GM12878 (cell line): ENCODE data around the gene MIA3. TPM values are rescaled to one million over a fixed set of nuclear protein-coding genes. Genes with fewer than 3 reads are reported as not detected.

Source experiments
- ATAC-seq: fragments of 200-7000 bp; cut with Tn5 transposase; 3 replicates; pipeline ENCODE4 v1.9.1; 2020; ENCODE audit warnings: mild to moderate bottlenecking, moderate library complexity
- Bru-seq: library from RNA; stranded (reverse); fragments of 400-500 nt; gene quantifications from one replicate; lab custom pipeline; 2021; lab: Mats Ljungman, UMichigan
- BruChase-seq, 2 experiments: library from RNA; stranded (reverse); fragments of 400-500 nt; gene quantifications; one replicate each; lab custom pipeline; 2021; lab: Mats Ljungman, UMichigan
- BruUV-seq: library from RNA; stranded (reverse); fragments of 400-500 nt; replicated peaks from 2 replicates; lab custom pipeline; 2021; lab: Mats Ljungman, UMichigan
- CTCF ChIA-PET: fragments of 300-600 bp; sonication (Branson Sonifier 250); formaldehyde crosslinking; extraction: SDS; loops from one replicate; lab custom pipeline; 2021; ENCODE audit warnings: inconsistent platforms; lab: Yijun Ruan, JAX
- POLR2A ChIA-PET: fragments of 350-600 bp; formaldehyde crosslinking; extraction: SDS; loops from one replicate; lab custom pipeline; 2021; ENCODE audit warnings: inconsistent platforms; lab: Charles Lee
- RAD21 ChIA-PET: fragments of 300-600 bp; sonication (Branson Sonifier 250); formaldehyde crosslinking; loops from one replicate; lab custom pipeline; 2023; ENCODE audit warnings: antibody characterized with exemption; ENCODE audit not compliant: unreplicated experiment; lab: Charles Lee
- SMC1A ChIA-PET: fragments of 300-600 bp; sonication (Branson Sonifier 250); formaldehyde crosslinking; loops from one replicate; lab custom pipeline; 2023; ENCODE audit not compliant: unreplicated experiment, uncharacterized antibody; lab: Charles Lee
- DNase-seq: peaks from one replicate; pipeline ENCODE4 v3.0.0-alpha.2; 2011; ENCODE audit warnings: low read depth, low spot score
- FAIRE-seq: peaks from 3 replicates; lab custom pipeline; 2011; peaks lifted over from hg19 to GRCh38; lab: Jason Lieb, UNC
- H2AFZ ChIP-seq: 2 replicates; pipeline ENCODE4 v1.6.0; 2011; ENCODE audit warnings: low read depth, low read length, control low read depth; ENCODE audit not compliant: control insufficient read depth
- H3K27ac ChIP-seq: 2 replicates; pipeline ENCODE4 v1.5.1; 2011; ENCODE audit warnings: control low read depth; ENCODE audit not compliant: control insufficient read depth, insufficient read depth
- H3K27me3 ChIP-seq, 2 experiments: replicated peaks in 1 of 2; 2 replicates each; pipeline versions ENCODE4 v1.6.0 to v1.6.1; 2011; ENCODE audit warnings: low read length in 1 of 2; ENCODE audit not compliant: control insufficient read depth in 2 of 2, insufficient read depth in 2 of 2
- H3K36me3 ChIP-seq, 2 experiments: 2 replicates each; pipeline ENCODE4 v1.5.1; 2011; ENCODE audit warnings: low read length in 1 of 2; ENCODE audit not compliant: control insufficient read depth in 2 of 2, insufficient read depth in 2 of 2
- H3K4me1 ChIP-seq: 2 replicates; pipeline ENCODE4 v1.6.1; 2011; ENCODE audit warnings: mild to moderate bottlenecking, low read length, moderate library complexity, mixed read lengths; ENCODE audit not compliant: control insufficient read depth, insufficient read depth
- H3K4me2 ChIP-seq: 2 replicates; pipeline ENCODE4 v1.6.0; 2011; ENCODE audit warnings: control low read depth; ENCODE audit not compliant: control insufficient read depth, insufficient read depth
- H3K4me3 ChIP-seq: fragments of 200-600 bp; sonication (generic); 2 replicates; pipeline ENCODE4 v1.5.1; 2016
- H3K79me2 ChIP-seq: 2 replicates; pipeline ENCODE4 v1.6.0; 2011; ENCODE audit warnings: low read length; ENCODE audit not compliant: control insufficient read depth, insufficient read depth
- H3K9ac ChIP-seq: 2 replicates; pipeline ENCODE4 v1.8.0; 2011; ENCODE audit warnings: low read length, control low read depth, mixed read lengths; ENCODE audit not compliant: control insufficient read depth, insufficient read depth
- H3K9me3 ChIP-seq: replicated peaks from 3 replicates; pipeline ENCODE4 v1.5.1; 2011; ENCODE audit warnings: mild to moderate bottlenecking, low read length; ENCODE audit not compliant: control insufficient read depth, insufficient read depth
- H4K20me1 ChIP-seq: 2 replicates; pipeline ENCODE4 v1.6.0; 2011; ENCODE audit not compliant: control insufficient read depth, insufficient read depth
- EGR1 ChIP-seq, 2 experiments: IDR thresholded peaks; 1 replicate in 1 of 2; 2 replicates in 1 of 2; pipeline ENCODE4 v1.6.1; 2011 to 2012; ENCODE audit warnings: low read depth in 2 of 2, low read length in 2 of 2, borderline replicate concordance in 1 of 2, mild to moderate bottlenecking in 1 of 2, moderate library complexity in 1 of 2
- GATAD2B ChIP-seq: fragments of 450-650 bp; conservative IDR thresholded peaks from 2 replicates; pipeline ENCODE4 v1.6.1; 2017; ENCODE audit warnings: low read depth, mild to moderate bottlenecking, moderate library complexity
- KLF5 ChIP-seq: fragments of 450-650 bp; IDR thresholded peaks from 2 replicates; pipeline ENCODE4 v1.6.1; 2014; ENCODE audit warnings: mild to moderate bottlenecking; ENCODE audit not compliant: partially characterized antibody
- POLR2AphosphoS5 ChIP-seq: IDR thresholded peaks from 2 replicates; pipeline ENCODE4 v1.6.1; 2011; ENCODE audit warnings: mild to moderate bottlenecking, low read length, inconsistent platforms
- POU2F2 ChIP-seq: IDR thresholded peaks from 3 replicates; pipeline ENCODE4 v1.6.1; 2011; ENCODE audit warnings: low read depth, mild to moderate bottlenecking, low read length, borderline replicate concordance
- RAD51 ChIP-seq: fragments of 450-650 bp; IDR thresholded peaks from 2 replicates; pipeline ENCODE4 v1.6.1; 2016; ENCODE audit warnings: moderate library complexity, mild to moderate bottlenecking, inconsistent platforms
- SUPT20H ChIP-seq: IDR thresholded peaks from 2 replicates; pipeline ENCODE4 v1.6.1; 2011; ENCODE audit warnings: low read depth, mild to moderate bottlenecking, low read length, moderate library complexity, borderline replicate concordance; ENCODE audit not compliant: control insufficient read depth
- TCF12 ChIP-seq: IDR thresholded peaks from 2 replicates; pipeline ENCODE4 v1.6.1; 2011; ENCODE audit warnings: low read depth, mild to moderate bottlenecking, low read length
- ZNF207 ChIP-seq: fragments of 450-650 bp; IDR thresholded peaks from 2 replicates; pipeline ENCODE4 v1.6.1; 2014; ENCODE audit warnings: antibody characterized with exemption, mild to moderate bottlenecking, borderline replicate concordance
- WGBS: methylation state at CpG from one replicate; pipeline ENCODE4 v1.1.6; 2016; ENCODE audit warnings: low lambda C conversion rate; ENCODE audit not compliant: insufficient replicate concordance, insufficient coverage; ENCODE audit errors: missing lambda C conversion rate; 5-methylcytosine and 5-hydroxymethylcytosine counted together
- in situ Hi-C: fragments of 300-500 bp; cut with MboI; formaldehyde crosslinking; loops from 9 replicates; pipeline ENCODE4 v1.14.3; 2018; ENCODE audit warnings: mixed read lengths
- intact Hi-C: fragments of 100-400 bp; cut with micrococcal nuclease; formaldehyde crosslinking; loops from one replicate; pipeline ENCODE4 v1.14.2; 2022; ENCODE audit not compliant: unreplicated experiment
- long read RNA-seq, 2 experiments: library from polyadenylated mRNA; unstranded; transcript quantifications; one replicate each; pipeline ENCODE4 v2.0.0, GENCODE V29; 2019 to 2020
- polyA minus RNA-seq, 3 experiments: library from RNA; depleted of rRNA, polyadenylated mRNA; stranded (reverse); fragments of >200 nt; gene quantifications; 2 replicates each; pipeline ENCODE4 v1.2.3, GENCODE V29; 2011
- polyA plus RNA-seq, 11 experiments: library from polyadenylated mRNA; depleted of rRNA in 4 of 11; unstranded in 6 of 11; stranded (reverse) in 5 of 11; fragments of >200 nt; fragmentation: Nextera tagmentation in 4 of 11; fragmentation: Illumina TruSeq in 1 of 11; extraction: Ambion mirVana in 4 of 11; extraction: Trizol in 1 of 11; gene quantifications; 1 replicate in 1 of 11; 2 replicates in 10 of 11; pipeline versions ENCODE4 v1.2.1 to v1.2.3, GENCODE V29; 2011 to 2016; ENCODE audit warnings: inconsistent platforms in 2 of 11, missing spikeins in 2 of 11, low read depth in 1 of 11
- total RNA-seq, 4 experiments: library from RNA; depleted of rRNA in 3 of 4; stranded (reverse); fragments of >200 nt in 3 of 4; fragmentation: Illumina TruSeq in 1 of 4; extraction: Trizol in 1 of 4; gene quantifications; 2 replicates each; pipeline versions ENCODE4 v1.2.1 to v1.2.3, GENCODE V29; 2013 to 2021

The MIA3 gene, protein sequence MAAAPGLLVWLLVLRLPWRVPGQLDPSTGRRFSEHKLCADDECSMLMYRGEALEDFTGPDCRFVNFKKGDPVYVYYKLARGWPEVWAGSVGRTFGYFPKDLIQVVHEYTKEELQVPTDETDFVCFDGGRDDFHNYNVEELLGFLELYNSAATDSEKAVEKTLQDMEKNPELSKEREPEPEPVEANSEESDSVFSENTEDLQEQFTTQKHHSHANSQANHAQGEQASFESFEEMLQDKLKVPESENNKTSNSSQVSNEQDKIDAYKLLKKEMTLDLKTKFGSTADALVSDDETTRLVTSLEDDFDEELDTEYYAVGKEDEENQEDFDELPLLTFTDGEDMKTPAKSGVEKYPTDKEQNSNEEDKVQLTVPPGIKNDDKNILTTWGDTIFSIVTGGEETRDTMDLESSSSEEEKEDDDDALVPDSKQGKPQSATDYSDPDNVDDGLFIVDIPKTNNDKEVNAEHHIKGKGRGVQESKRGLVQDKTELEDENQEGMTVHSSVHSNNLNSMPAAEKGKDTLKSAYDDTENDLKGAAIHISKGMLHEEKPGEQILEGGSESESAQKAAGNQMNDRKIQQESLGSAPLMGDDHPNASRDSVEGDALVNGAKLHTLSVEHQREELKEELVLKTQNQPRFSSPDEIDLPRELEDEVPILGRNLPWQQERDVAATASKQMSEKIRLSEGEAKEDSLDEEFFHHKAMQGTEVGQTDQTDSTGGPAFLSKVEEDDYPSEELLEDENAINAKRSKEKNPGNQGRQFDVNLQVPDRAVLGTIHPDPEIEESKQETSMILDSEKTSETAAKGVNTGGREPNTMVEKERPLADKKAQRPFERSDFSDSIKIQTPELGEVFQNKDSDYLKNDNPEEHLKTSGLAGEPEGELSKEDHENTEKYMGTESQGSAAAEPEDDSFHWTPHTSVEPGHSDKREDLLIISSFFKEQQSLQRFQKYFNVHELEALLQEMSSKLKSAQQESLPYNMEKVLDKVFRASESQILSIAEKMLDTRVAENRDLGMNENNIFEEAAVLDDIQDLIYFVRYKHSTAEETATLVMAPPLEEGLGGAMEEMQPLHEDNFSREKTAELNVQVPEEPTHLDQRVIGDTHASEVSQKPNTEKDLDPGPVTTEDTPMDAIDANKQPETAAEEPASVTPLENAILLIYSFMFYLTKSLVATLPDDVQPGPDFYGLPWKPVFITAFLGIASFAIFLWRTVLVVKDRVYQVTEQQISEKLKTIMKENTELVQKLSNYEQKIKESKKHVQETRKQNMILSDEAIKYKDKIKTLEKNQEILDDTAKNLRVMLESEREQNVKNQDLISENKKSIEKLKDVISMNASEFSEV (N-terminal part only)
- total RNA-seq (2013; cell fraction: nucleolus; rRNA removed) = 86.2 and 103 TPM in 2 replicates
- total RNA-seq (2014; rRNA removed) (38.4 and 49.9 TPM in 2 replicates), total RNA-seq (2014; rRNA removed; fragmentation: Illumina TruSeq; extraction: Trizol) (33.5 and 37.0 TPM in 2 replicates), total RNA-seq (2021) (28.8 and 37.0 TPM in 2 replicates), polyA plus RNA-seq (2011; rRNA removed) (23.7 and 49.0 TPM in 2 replicates), polyA plus RNA-seq (2014; fragmentation: Illumina TruSeq; extraction: Trizol) (42.9 and 50.8 TPM in 2 replicates), polyA plus RNA-seq (2014; fragmentation: Nextera tagmentation; extraction: Ambion mirVana) (10 to 100 TPM; 12.9 to 19.3 TPM), polyA plus RNA-seq (2014; rRNA removed) (26.6 and 28.9 TPM in 2 replicates), polyA plus RNA-seq (2016; fragmentation: Nextera tagmentation; extraction: Ambion mirVana) (10 to 100 TPM; 25.7 to 31.7 TPM), polyA minus RNA-seq (2011; rRNA and poly(A)+ RNA removed) (19.2 and 31.7 TPM in 2 replicates), Bru-seq, nascent RNA (percentile 80 among the genes with signal in this experiment), BruChase-seq, experiment 1, labeled RNA remaining after a 6-hour chase (percentile 82 among the genes with signal in this experiment), BruChase-seq, experiment 2, labeled RNA remaining after a 2-hour chase (percentile 84 among the genes with signal in this experiment)
- polyA plus RNA-seq (2011; ENCODE audit: low read depth) = 11.6 TPM
- polyA plus RNA-seq (2011; cell fraction: cytosol; rRNA removed) = 48.1 and 56.5 TPM in 2 replicates
- 224 and 227 TPM in 2 replicates for polyA plus RNA-seq (2011; cell fraction: nucleus; rRNA removed)
- polyA plus RNA-seq (2012) = 24.0 and 26.3 TPM in 2 replicates
- polyA minus RNA-seq (2011; cell fraction: cytosol; rRNA and poly(A)+ RNA removed) = 18.6 and 19.3 TPM in 2 replicates
- 36.0 and 52.3 TPM in 2 replicates for polyA minus RNA-seq (2011; cell fraction: nucleus; rRNA and poly(A)+ RNA removed)
- long read RNA-seq, experiment 1, transcript MIA3-201 (23 exons, 2,735 nt) = major isoform, 7 of 11 reads
- long read RNA-seq, experiment 1, partial matches to known transcripts = 2 of 11 reads
- long read RNA-seq, experiment 1, other reads (novel, unspliced or antisense) = 2 of 11 reads
- long read RNA-seq, experiment 2, transcript MIA3-201 (23 exons, 2,735 nt) = major isoform, 22 of 103 reads
- long read RNA-seq, experiment 2, partial matches to known transcripts = 56 of 103 reads
- long read RNA-seq, experiment 2, other reads (novel, unspliced or antisense) = 25 of 103 reads

DNA sequence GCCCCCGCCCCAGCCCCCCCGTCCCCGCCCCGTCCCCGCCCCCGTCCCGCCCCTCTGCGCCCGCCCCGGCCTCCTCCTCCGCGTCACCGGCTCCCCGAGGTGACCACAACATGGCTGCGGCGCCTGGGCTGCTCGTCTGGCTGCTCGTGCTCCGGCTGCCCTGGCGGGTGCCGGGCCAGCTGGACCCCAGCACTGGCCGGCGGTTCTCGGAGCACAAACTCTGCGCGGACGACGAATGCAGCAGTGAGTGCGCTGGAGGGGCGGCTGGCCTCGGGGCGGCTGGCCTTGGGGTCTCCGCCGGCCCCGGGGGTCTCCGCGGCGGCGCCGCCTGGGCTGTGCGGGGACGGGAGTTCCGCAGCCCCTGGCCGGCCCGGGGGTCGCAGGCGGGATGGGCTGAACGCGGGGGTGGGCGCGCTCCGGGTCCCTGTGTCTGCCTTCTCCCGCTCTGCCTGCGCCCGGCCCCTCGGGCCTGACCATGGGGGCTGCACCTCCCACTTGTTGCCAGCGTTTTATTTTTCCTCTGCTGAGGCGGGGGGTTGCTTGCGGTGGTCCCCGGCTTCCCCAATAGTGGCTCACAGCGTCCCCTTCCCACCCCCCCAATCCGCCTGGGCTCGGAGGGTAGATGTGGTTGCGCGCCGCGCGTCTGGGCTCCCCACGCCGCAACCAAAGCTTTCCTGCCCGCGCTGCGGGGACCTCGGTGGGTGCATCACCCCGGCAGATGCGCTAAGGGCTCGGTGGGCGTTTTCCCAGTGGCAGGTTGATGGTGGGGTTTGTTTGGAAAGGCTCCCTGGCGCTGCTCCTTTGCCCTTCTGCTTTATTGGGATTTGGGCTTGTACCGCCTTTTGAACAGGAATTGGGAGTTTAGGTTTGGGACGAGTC, at the start of gene MIA3:
TSS of gene MIA3 (plus strand) at position 97 of the 879 bp plus-strand sequence. CDS start at position 111, 14 bp downstream.
- Histone ChIP-seq H2AFZ (peak within 1 kb of the TSS; percentile 90), H3K79me2 (no peaks in the 10 kb centered on the region; the same call in 1 of the 2 replicates), H3K4me1 (peaks cover 7% of the 10 kb centered on the region; the same call in 1 of the 2 replicates), H3K27me3 (no peaks in the 10 kb centered on the region), H3K4me2 (peak within 1 kb of the TSS; percentile 95), H3K9ac (peak within 1 kb of the TSS; percentile 68), H4K20me1 (no peaks in the 10 kb centered on the region), H3K4me3 (peak within 1 kb of the TSS; percentile 92), H3K9me3 (no peaks in the 10 kb centered on the region), H3K27ac (peak within 1 kb of the TSS; percentile 24), H3K36me3 (no peaks in the 10 kb centered on the region)
- intact Hi-C loops = loop anchor here (5.0 kb wide), 1 partner anchor 36 kb away; no protein-coding TSS in a partner anchor
- under 1% methylated on average over 65 of the region's 81 CpGs for WGBS
- ATAC-seq (peak; percentile 74), FAIRE-seq (no peak), DNase-seq (no peak)
- RAD21 ChIA-PET = interaction anchor here (0.6 to 2.4 kb wide), 2 partner anchors 16 to 1059 kb away, joined by 4 to 17 read pairs; no protein-coding TSS in a partner anchor
- CTCF ChIA-PET = interaction anchor here (1.7 to 3.0 kb wide), 2 partner anchors 16 to 153 kb away, joined by 10 to 12 read pairs; no protein-coding TSS in a partner anchor
- SMC1A ChIA-PET = interaction anchor here (1.2 to 1.8 kb wide), 3 partner anchors 10 to 32 kb away, joined by 3 to 9 read pairs (median 5); no protein-coding TSS in a partner anchor
- POLR2A ChIA-PET = no interaction called here
- in situ Hi-C loops = no loop called here
- no TSS peak for BruUV-seq
- TF ChIP-seq ZNF207 (peak; percentile 56; the same call in 1 of the 2 replicates), SUPT20H (no peak), KLF5 (peak; percentile 24), POU2F2 (no peak), EGR1 (IDR thresholded peaks at IDR 0.05; ENCODE audit: borderline replicate concordance in 1 of 2, low read depth in 2 of 2, low read length in 2 of 2) (peak in 1 of 2 experiments; percentile 40; a peak in 1 of 3 replicates), GATAD2B (peak; percentile 68; the same call in 1 of the 2 replicates), TCF12 (peak; percentile 22; the same call in 1 of the 2 replicates), POLR2AphosphoS5 (peak; percentile 50; the same call in 1 of the 2 replicates), RAD51 (no peak)
